ENCODE data around the gene RIPOR1.

RIPOR1 gene

DNA sequence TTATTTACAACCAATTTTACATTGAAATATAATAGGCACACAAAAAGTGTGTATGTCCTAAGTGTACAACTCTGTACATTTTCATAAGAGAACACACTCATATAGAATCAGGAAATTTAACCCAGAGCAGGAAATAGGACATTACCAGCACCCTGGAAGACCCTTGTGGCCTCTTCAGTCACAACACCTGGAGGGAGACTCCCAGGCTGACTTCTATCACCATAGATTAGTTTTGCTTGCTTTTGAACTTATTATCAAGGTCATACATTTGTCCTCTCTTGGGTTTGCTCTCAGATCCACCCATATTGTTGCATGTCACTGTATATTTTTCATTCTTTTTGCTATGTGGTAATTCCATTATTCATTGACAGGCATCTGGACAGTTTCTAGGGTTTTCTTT lies 5.8 kb downstream of the RIPOR1 start:
- DNase-seq (ENCODE audit: low read depth, low spot score): no peak
- TF ChIP-seq, protein P1, sequence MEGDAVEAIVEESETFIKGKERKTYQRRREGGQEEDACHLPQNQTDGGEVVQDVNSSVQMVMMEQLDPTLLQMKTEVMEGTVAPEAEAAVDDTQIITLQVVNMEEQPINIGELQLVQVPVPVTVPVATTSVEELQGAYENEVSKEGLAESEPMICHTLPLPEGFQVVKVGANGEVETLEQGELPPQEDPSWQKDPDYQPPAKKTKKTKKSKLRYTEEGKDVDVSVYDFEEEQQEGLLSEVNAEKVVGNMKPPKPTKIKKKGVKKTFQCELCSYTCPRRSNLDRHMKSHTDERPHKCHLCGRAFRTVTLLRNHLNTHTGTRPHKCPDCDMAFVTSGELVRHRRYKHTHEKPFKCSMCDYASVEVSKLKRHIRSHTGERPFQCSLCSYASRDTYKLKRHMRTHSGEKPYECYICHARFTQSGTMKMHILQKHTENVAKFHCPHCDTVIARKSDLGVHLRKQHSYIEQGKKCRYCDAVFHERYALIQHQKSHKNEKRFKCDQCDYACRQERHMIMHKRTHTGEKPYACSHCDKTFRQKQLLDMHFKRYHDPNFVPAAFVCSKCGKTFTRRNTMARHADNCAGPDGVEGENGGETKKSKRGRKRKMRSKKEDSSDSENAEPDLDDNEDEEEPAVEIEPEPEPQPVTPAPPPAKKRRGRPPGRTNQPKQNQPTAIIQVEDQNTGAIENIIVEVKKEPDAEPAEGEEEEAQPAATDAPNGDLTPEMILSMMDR (IDR thresholded peaks at IDR 0.05; ENCODE audit: low read depth, low read length): no peak
- in situ Hi-C loops (cut with HindIII; ENCODE audit: low sequenced_read_pairs): no loop called here
- no peak overlapping the region for H3K4me3 ChIP-seq (ENCODE audit: low read depth, low read length)

DNA sequence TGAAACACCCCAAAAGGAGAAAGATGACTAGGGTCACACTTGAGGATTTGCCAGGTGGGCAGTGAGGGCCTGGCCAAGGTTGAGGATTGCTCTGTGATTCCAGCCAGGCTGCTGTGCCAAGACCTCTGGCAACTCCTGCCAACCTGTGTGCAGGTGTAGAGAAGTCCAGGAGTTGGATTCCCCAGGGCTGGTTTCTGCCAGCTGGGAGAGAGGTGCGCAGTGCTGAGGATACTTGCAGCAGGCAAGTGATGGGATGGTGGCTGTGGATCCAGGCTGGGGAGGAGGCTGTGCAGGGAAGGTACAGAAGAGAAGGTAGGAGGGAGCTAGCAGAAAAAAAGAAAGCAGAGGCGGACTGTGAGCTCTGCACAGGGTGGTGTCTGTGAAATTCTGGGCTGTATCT lies 6.6 kb downstream of the RIPOR1 start:
- in situ Hi-C loops (cut with HindIII; ENCODE audit: low sequenced_read_pairs): no loop called here
- no peak overlapping the region for H3K4me3 ChIP-seq (ENCODE audit: low read depth, low read length)
- DNase-seq (ENCODE audit: low read depth, low spot score): no peak
- TF ChIP-seq, protein P1 (IDR thresholded peaks at IDR 0.05; ENCODE audit: low read depth, low read length): no peak

DNA sequence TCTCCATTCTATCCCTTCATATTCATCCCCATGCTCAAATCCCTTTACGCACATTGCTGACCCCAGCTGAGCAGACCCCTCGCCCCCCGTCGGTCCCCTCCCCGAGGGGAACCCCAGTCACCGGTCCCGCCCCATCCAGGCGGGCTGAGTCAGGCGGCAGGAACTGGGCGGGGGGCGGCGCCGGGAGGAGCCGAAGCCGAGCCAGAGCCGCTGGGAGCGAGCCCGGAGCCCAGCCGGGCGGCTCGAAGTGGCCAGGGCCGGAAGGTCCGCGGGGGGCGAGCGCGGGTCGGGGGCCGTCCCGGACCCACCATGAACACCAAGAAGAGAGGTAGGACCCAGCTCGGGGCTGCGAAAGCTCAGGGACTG lies 8.6 kb downstream of the RIPOR1 start:
- TF ChIP-seq, protein P1 (IDR thresholded peaks at IDR 0.05; ENCODE audit: low read depth, low read length): no peak
- H3K4me3 ChIP-seq (ENCODE audit: low read depth, low read length): peak overlapping the region; percentile 55
- no peak for DNase-seq (ENCODE audit: low read depth, low spot score)
- in situ Hi-C loops (cut with HindIII; ENCODE audit: low sequenced_read_pairs): no loop called here

DNA sequence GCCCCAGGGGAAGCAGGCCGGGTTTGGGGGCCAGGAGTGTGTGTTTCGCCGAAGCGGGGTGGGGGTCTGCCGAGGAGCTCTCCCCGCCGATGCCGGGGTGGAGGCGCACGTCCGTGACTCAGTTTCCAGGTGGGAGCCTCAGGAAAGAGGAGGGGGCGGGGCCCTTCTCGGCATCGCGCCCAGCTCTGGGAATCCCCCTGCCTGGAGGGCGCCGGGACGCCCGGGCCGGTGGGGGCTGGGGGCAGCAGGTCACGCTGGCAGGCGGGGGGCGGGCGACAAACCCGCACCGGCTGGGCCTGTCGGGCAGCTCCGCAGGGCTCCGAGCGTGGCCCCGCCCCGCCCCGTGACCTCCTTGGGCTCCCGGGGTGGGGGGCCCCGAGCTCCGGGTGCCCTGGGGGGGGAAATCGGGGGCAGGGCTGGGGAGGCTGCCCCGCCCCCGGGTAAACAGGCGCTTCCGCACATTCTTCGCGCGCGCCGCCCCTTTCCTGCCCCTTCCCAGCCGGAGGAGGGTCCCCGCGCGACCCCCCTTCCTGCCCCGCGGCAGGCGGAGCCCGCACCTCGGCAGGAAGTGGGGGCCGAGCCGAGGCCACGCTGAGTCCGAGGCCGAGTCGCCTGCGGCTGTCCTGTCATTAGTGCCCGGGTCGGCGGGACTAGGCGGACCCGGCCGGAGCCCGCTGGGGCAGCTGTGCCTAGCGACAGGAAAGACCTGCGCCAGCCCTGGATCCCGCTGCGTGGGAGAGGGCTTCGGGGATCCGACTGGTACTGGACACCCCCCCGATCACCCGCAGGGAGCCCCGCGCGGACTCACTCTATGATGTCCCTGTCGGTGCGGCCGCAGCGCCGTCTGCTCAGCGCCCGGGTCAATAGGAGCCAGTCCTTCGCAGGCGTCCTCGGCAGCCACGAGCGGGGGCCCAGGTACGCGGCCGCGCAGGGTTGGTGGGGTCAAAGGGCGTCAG lies 9.3 kb downstream of the RIPOR1 start:
- TF ChIP-seq, protein P1 (IDR thresholded peaks at IDR 0.05; ENCODE audit: low read depth, low read length): no peak
- in situ Hi-C loops (cut with HindIII; ENCODE audit: low sequenced_read_pairs): no loop called here
- DNase-seq (ENCODE audit: low read depth, low spot score): no peak
- H3K4me3 ChIP-seq (ENCODE audit: low read depth, low read length): peak overlapping the region; percentile 55

DNA sequence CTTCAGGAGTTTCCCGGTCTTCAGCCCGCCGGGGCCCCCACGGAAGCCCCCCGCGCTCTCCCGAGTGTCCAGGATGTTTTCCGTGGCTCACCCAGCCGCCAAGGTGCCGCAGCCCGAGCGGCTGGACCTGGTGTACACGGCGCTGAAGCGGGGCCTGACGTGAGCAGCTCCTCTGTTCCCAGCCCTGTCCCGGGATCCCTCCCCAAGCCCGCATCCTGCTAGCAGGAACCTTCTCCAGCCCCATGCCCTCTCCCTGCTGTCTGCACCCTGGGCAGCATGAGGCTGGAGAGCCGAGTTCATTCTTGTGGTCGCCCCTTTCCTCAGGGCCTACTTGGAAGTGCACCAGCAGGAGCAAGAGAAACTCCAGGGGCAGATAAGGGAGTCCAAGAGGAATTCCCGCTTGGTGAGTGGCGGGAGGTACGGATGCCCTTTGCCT lies 10.1 kb downstream of the RIPOR1 start:
- DNase-seq (ENCODE audit: low read depth, low spot score): peak; percentile 65
- in situ Hi-C loops (cut with HindIII; ENCODE audit: low sequenced_read_pairs): no loop called here
- H3K4me3 ChIP-seq (ENCODE audit: low read depth, low read length): peak overlapping the region; percentile 55
- TF ChIP-seq, protein P1 (IDR thresholded peaks at IDR 0.05; ENCODE audit: low read depth, low read length): no peak

DNA sequence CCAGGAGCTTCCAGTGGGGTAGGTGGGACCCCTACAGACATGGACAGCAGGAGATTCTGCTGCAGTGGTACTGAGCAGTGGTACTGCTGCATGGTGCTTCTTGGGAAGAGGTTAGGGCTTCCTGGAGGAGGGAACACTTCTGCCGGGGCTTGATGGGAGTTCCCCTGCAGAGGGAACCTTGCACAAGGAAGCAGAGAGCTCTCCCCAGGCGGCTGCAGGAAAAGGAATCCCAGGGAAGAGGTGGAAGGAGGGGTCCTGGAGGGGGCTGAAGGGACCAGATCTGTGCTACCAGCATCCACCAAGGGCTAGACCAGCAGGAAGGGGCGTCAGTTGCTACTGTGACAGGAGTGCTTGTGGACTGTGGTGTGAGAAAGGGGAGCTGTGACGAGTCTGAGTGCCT lies 10.6 kb downstream of the RIPOR1 start:
- in situ Hi-C loops (cut with HindIII; ENCODE audit: low sequenced_read_pairs): no loop called here
- TF ChIP-seq, protein P1 (IDR thresholded peaks at IDR 0.05; ENCODE audit: low read depth, low read length): no peak
- DNase-seq (ENCODE audit: low read depth, low spot score): no peak
- H3K4me3 ChIP-seq (ENCODE audit: low read depth, low read length): no peak overlapping the region

Measured in astrocyte of the spinal cord (primary cell).